C4-2B (cell line): ENCODE measurements around the gene ABAT.

ENCODE experiments used
- H3K27ac ChIP-seq: fragments of 450-650 bp; 2 replicates; pipeline ENCODE4 v1.5.1; 2017
- CTCF ChIP-seq: fragments of 450-650 bp; conservative IDR thresholded peaks from 2 replicates; pipeline ENCODE4 v1.5.1; 2017; ENCODE audit warnings: mild to moderate bottlenecking
- ZFX ChIP-seq: fragments of 450-650 bp; IDR thresholded peaks from 2 replicates; pipeline ENCODE4 v1.6.1; 2017

ABAT gene

GRCh38 chr16:8727131-8727806, 52.9 kb downstream of the ABAT start:
- no peak overlapping the region for H3K27ac ChIP-seq
- TF ChIP-seq ZFX (no peak), CTCF (no peak)

GRCh38 chr16:8727857-8728618, 53.6 kb downstream of the ABAT start:
- no peak overlapping the region for H3K27ac ChIP-seq
- no peak for TF ChIP-seq ZFX
- TF ChIP-seq CTCF = no peak

GRCh38 chr16:8729779-8730334, 55.4 kb downstream of the ABAT start:
- no peak overlapping the region for H3K27ac ChIP-seq
- no peak for TF ChIP-seq ZFX
- TF ChIP-seq CTCF = no peak

- no peak for TF ChIP-seq ZFX
- no peak for TF ChIP-seq CTCF
- H3K27ac ChIP-seq = no peak overlapping the region
These were observed 56.0 kb downstream of the ABAT start for GRCh38 chr16:8730335-8730915.

- no peak overlapping the region for H3K27ac ChIP-seq
- no peak for TF ChIP-seq CTCF
- TF ChIP-seq ZFX = no peak
These were observed 59.6 kb downstream of the ABAT start for GRCh38 chr16:8733849-8734540.

GRCh38 chr16:8735574-8735973, 61.2 kb downstream of the ABAT start:
- TF ChIP-seq ZFX (no peak), CTCF (no peak)

More at GRCh38 chr16:8735574-8735973, 61.2 kb downstream of the ABAT start:
- no peak overlapping the region for H3K27ac ChIP-seq
